ENCODE data around the gene MFAP2. TPM values are rescaled to one million over a fixed set of nuclear protein-coding genes. Genes with fewer than 3 reads are reported as not detected.

Gene MFAP2
- total RNA-seq, 1 experiment from 2014 or later, result 141 TPM

DNA sequence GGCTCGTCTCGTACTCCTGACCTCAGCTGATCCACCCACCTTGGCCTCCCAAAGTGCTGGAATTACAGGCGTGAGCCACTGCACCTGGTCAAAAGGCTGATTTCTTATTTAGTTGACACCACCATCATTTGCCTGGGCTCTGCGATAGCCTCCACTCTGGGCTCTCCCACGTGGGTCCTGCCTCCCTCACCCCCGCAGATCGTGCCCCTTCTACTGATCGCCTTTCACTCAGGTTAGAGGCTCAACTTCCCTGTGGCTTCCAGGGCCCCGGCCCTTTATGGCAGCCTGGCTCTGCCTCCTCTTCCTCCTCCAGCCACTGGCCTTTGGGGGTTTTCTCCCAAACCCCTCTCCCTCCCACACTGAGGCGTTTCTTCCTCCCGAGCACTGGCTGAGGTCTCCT lies 2.5 kb upstream of the MFAP2 start:
- ATAC-seq, result no peak
- H3K27ac Mint-ChIP-seq, result no peak overlapping the region; the same call in 1 of the 2 replicates
- no peaks in the 10 kb centered on the region for H3K36me3 Mint-ChIP-seq
- TF ChIP-seq, protein P1, sequence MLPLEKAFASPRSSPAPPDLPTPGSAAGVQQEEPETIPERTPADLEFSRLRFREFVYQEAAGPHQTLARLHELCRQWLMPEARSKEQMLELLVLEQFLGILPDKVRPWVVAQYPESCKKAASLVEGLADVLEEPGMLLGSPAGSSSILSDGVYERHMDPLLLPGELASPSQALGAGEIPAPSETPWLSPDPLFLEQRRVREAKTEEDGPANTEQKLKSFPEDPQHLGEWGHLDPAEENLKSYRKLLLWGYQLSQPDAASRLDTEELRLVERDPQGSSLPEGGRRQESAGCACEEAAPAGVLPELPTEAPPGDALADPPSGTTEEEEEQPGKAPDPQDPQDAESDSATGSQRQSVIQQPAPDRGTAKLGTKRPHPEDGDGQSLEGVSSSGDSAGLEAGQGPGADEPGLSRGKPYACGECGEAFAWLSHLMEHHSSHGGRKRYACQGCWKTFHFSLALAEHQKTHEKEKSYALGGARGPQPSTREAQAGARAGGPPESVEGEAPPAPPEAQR (CRISPR knock-in tag; IDR thresholded peaks at IDR 0.05), result no peak
- H3K9me3 Mint-ChIP-seq, result no peaks in the 10 kb centered on the region
- DNase-seq (ENCODE audit: low spot score), result no peak
- no peak overlapping the region for H3K4me3 Mint-ChIP-seq
- no peaks in the 10 kb centered on the region; the same call in 1 of the 2 replicates for H3K27me3 Mint-ChIP-seq (ENCODE audit: low read depth)
- ChIA-PET POLR2A (no interaction called here), CTCF (interaction anchor here (5.9 kb wide), 1 partner anchor 23 kb away, joined by 34 read pairs; no protein-coding TSS in a partner anchor)
- peaks cover 26% of the 10 kb centered on the region for H3K4me1 Mint-ChIP-seq

DNA sequence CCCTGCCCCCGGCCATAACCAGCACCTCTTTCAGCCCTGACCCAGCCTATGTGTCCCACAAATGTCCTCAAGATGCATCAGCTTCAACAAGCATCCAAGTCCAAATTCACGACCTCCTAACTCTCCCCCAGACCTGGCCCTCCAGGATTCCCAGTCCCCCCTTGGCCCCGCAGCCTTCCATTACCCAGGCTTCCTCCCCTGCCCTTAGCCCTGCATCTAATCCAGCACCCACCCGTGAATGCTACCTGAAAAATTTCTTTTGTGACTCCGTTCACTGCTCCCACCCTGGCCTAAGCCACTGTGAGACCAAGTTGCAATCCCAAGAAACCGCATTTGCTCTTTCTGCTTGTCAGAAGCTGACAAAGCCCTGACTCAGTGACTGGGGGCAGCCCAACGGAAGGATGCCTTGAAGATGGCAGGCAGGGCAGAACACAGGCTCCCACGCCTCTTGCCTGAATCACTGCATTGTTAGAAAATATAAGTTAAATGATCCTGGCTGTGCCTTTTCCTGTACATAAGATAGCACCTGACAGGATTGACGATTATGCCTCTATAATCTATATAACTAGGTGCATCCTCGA lies 939 bp upstream of the MFAP2 start:
- POLR2A ChIA-PET, result no interaction called here
- H3K9me3 Mint-ChIP-seq, result no peaks in the 10 kb centered on the region
- H3K27me3 Mint-ChIP-seq (ENCODE audit: low read depth), result no peaks in the 10 kb centered on the region; the same call in 1 of the 2 replicates
- H3K4me3 Mint-ChIP-seq, result peak overlapping the region; percentile 70
- no peak for DNase-seq (ENCODE audit: low spot score)
- no peak overlapping the region for H3K27ac Mint-ChIP-seq
- H3K4me1 Mint-ChIP-seq, result peaks cover 29% of the 10 kb centered on the region
- CTCF ChIA-PET, result interaction anchor here (0.8 to 5.9 kb wide), 6 partner anchors 19 to 65 kb away, joined by 3 to 34 read pairs (median 4); no protein-coding TSS in a partner anchor
- H3K36me3 Mint-ChIP-seq, result peaks cover 2% of the 10 kb centered on the region; the same call in 1 of the 2 replicates
- ATAC-seq, result no peak
- TF ChIP-seq ESRRA (CRISPR knock-in tag; IDR thresholded peaks at IDR 0.05; ENCODE audit: borderline replicate concordance) (no peak), NFATC4 (CRISPR knock-in tag; IDR thresholded peaks at IDR 0.05) (no peak), GRHL2 (CRISPR knock-in tag; IDR thresholded peaks at IDR 0.05; ENCODE audit: insufficient replicate concordance, severe bottlenecking) (no peak), ZBTB21 (CRISPR knock-in tag; IDR thresholded peaks at IDR 0.05; ENCODE audit: borderline replicate concordance) (no peak), SP1 (CRISPR knock-in tag; conservative IDR thresholded peaks at IDR 0.05) (no peak), TCF7 (CRISPR knock-in tag; IDR thresholded peaks at IDR 0.05; ENCODE audit: low read depth) (no peak), SMAD3 (CRISPR knock-in tag; IDR thresholded peaks at IDR 0.05; ENCODE audit: borderline replicate concordance) (no peak), OVOL2 (CRISPR knock-in tag; IDR thresholded peaks at IDR 0.05; ENCODE audit: borderline replicate concordance) (no peak), NFE2L1 (CRISPR knock-in tag; IDR thresholded peaks at IDR 0.05) (no peak), ATF1 (CRISPR knock-in tag; IDR thresholded peaks at IDR 0.05) (no peak)
- TF ChIP-seq, protein P2, sequence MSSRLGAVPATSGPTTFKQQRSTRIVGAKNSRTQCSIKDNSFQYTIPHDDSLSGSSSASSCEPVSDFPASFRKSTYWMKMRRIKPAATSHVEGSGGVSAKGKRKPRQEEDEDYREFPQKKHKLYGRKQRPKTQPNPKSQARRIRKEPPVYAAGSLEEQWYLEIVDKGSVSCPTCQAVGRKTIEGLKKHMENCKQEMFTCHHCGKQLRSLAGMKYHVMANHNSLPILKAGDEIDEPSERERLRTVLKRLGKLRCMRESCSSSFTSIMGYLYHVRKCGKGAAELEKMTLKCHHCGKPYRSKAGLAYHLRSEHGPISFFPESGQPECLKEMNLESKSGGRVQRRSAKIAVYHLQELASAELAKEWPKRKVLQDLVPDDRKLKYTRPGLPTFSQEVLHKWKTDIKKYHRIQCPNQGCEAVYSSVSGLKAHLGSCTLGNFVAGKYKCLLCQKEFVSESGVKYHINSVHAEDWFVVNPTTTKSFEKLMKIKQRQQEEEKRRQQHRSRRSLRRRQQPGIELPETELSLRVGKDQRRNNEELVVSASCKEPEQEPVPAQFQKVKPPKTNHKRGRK (CRISPR knock-in tag; IDR thresholded peaks at IDR 0.05; ENCODE audit: borderline replicate concordance), result no peak
- TF ChIP-seq, protein P3, sequence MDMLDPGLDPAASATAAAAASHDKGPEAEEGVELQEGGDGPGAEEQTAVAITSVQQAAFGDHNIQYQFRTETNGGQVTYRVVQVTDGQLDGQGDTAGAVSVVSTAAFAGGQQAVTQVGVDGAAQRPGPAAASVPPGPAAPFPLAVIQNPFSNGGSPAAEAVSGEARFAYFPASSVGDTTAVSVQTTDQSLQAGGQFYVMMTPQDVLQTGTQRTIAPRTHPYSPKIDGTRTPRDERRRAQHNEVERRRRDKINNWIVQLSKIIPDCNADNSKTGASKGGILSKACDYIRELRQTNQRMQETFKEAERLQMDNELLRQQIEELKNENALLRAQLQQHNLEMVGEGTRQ (CRISPR knock-in tag; IDR thresholded peaks at IDR 0.05), result no peak
- TF ChIP-seq, protein P4, sequence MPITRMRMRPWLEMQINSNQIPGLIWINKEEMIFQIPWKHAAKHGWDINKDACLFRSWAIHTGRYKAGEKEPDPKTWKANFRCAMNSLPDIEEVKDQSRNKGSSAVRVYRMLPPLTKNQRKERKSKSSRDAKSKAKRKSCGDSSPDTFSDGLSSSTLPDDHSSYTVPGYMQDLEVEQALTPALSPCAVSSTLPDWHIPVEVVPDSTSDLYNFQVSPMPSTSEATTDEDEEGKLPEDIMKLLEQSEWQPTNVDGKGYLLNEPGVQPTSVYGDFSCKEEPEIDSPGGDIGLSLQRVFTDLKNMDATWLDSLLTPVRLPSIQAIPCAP (CRISPR knock-in tag; IDR thresholded peaks at IDR 0.05), result no peak
- TF ChIP-seq, protein P5, sequence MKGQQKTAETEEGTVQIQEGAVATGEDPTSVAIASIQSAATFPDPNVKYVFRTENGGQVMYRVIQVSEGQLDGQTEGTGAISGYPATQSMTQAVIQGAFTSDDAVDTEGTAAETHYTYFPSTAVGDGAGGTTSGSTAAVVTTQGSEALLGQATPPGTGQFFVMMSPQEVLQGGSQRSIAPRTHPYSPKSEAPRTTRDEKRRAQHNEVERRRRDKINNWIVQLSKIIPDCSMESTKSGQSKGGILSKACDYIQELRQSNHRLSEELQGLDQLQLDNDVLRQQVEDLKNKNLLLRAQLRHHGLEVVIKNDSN (CRISPR knock-in tag; IDR thresholded peaks at IDR 0.05), result no peak
- TF ChIP-seq, protein P6, sequence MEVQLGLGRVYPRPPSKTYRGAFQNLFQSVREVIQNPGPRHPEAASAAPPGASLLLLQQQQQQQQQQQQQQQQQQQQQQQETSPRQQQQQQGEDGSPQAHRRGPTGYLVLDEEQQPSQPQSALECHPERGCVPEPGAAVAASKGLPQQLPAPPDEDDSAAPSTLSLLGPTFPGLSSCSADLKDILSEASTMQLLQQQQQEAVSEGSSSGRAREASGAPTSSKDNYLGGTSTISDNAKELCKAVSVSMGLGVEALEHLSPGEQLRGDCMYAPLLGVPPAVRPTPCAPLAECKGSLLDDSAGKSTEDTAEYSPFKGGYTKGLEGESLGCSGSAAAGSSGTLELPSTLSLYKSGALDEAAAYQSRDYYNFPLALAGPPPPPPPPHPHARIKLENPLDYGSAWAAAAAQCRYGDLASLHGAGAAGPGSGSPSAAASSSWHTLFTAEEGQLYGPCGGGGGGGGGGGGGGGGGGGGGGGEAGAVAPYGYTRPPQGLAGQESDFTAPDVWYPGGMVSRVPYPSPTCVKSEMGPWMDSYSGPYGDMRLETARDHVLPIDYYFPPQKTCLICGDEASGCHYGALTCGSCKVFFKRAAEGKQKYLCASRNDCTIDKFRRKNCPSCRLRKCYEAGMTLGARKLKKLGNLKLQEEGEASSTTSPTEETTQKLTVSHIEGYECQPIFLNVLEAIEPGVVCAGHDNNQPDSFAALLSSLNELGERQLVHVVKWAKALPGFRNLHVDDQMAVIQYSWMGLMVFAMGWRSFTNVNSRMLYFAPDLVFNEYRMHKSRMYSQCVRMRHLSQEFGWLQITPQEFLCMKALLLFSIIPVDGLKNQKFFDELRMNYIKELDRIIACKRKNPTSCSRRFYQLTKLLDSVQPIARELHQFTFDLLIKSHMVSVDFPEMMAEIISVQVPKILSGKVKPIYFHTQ (CRISPR knock-in tag; IDR thresholded peaks at IDR 0.05), result no peak
- TF ChIP-seq, protein P7, sequence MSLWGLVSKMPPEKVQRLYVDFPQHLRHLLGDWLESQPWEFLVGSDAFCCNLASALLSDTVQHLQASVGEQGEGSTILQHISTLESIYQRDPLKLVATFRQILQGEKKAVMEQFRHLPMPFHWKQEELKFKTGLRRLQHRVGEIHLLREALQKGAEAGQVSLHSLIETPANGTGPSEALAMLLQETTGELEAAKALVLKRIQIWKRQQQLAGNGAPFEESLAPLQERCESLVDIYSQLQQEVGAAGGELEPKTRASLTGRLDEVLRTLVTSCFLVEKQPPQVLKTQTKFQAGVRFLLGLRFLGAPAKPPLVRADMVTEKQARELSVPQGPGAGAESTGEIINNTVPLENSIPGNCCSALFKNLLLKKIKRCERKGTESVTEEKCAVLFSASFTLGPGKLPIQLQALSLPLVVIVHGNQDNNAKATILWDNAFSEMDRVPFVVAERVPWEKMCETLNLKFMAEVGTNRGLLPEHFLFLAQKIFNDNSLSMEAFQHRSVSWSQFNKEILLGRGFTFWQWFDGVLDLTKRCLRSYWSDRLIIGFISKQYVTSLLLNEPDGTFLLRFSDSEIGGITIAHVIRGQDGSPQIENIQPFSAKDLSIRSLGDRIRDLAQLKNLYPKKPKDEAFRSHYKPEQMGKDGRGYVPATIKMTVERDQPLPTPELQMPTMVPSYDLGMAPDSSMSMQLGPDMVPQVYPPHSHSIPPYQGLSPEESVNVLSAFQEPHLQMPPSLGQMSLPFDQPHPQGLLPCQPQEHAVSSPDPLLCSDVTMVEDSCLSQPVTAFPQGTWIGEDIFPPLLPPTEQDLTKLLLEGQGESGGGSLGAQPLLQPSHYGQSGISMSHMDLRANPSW (CRISPR knock-in tag; conservative IDR thresholded peaks at IDR 0.05; ENCODE audit: low read depth), result no peak
- TF ChIP-seq, protein P8, sequence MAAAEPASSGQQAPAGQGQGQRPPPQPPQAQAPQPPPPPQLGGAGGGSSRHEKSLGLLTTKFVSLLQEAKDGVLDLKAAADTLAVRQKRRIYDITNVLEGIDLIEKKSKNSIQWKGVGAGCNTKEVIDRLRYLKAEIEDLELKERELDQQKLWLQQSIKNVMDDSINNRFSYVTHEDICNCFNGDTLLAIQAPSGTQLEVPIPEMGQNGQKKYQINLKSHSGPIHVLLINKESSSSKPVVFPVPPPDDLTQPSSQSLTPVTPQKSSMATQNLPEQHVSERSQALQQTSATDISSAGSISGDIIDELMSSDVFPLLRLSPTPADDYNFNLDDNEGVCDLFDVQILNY (CRISPR knock-in tag; IDR thresholded peaks at IDR 0.05), result no peak
- TF ChIP-seq, protein P9, sequence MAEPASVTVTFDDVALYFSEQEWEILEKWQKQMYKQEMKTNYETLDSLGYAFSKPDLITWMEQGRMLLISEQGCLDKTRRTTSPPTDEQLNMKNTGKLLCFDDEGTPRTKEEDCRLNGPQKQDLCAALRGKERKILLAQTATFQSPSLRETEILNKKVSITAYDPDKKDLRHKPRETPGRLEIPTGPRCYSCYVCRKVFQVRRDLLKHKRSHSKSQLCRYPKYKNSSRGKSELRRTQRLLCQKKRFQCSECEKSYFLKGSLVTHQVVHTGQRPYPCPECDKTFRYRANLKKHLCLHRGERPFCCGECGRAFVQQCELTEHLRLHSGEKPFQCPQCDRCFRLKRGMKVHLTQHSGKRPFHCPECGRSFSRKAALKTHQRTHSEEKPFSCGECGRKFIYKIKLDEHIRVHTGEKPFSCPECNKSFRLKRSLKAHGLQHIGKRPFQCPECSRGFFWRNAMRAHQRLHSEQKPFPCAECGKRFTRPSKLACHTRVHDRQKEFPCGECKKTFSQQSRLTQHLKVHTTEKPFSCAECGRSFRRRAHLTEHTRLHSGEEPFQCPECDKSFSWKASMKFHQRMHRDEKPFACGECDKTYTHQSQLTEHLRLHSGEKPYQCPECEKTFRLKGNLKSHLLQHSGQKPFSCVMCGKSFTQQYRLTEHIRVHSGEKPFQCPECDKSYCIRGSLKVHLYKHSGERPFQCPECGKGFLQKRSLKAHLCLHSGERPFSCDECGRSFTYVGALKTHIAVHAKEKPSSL (CRISPR knock-in tag; conservative IDR thresholded peaks at IDR 0.05), result no peak
